H9 (cell line): ENCODE measurements around the gene POLR2A. TPM values are rescaled to one million over a fixed set of nuclear protein-coding genes. Genes with fewer than 3 reads are reported as not detected.
A peak's percentile ranks its signal among the peaks of the same experiment; 100 is the strongest.

ENCODE experiments used
- DNase-seq: peaks from one replicate; pipeline ENCODE4 v3.0.0-alpha.2; 2017
- H2AFZ ChIP-seq: one replicate; pipeline ENCODE4 v1.6.1; 2013; ENCODE audit warnings: mild to moderate bottlenecking, low read length, control low read depth, moderate library complexity
- H2AK5ac ChIP-seq: 2 replicates; pipeline ENCODE4 v1.6.1; 2013; ENCODE audit warnings: low read length, control low read depth, mixed read lengths; ENCODE audit not compliant: insufficient read length
- H2BK120ac ChIP-seq: one replicate; pipeline ENCODE4 v1.6.1; 2013; ENCODE audit warnings: low read depth, mild to moderate bottlenecking, low read length, control low read depth, inconsistent platforms; ENCODE audit not compliant: poor library complexity, severe bottlenecking
- H2BK12ac ChIP-seq: 2 replicates; pipeline ENCODE4 v1.6.1; 2013; ENCODE audit warnings: low read length, control low read depth, mixed read lengths, low read depth; ENCODE audit not compliant: insufficient read length
- H2BK15ac ChIP-seq: 2 replicates; pipeline ENCODE4 v1.6.1; 2013; ENCODE audit warnings: low read depth, low read length, control low read depth
- H2BK20ac ChIP-seq: one replicate; pipeline ENCODE4 v1.6.1; 2013; ENCODE audit warnings: low read depth, mild to moderate bottlenecking, low read length, control low read depth, inconsistent platforms; ENCODE audit not compliant: poor library complexity, severe bottlenecking
- H2BK5ac ChIP-seq: 2 replicates; pipeline ENCODE4 v1.6.1; 2013; ENCODE audit warnings: low read length, control low read depth, mixed read lengths; ENCODE audit not compliant: insufficient read length
- H3K14ac ChIP-seq: 2 replicates; pipeline ENCODE4 v1.6.1; 2013; ENCODE audit warnings: low read length, control low read depth; ENCODE audit not compliant: insufficient read depth
- H3K18ac ChIP-seq: 2 replicates; pipeline ENCODE4 v1.6.1; 2013; ENCODE audit warnings: low read depth, mild to moderate bottlenecking, mixed read lengths, low read length, control low read depth; ENCODE audit not compliant: insufficient read length
- H3K23ac ChIP-seq: 2 replicates; pipeline ENCODE4 v1.6.1; 2013; ENCODE audit warnings: low read length, control low read depth, mixed read lengths, low read depth; ENCODE audit not compliant: insufficient read length
- H3K23me2 ChIP-seq: 2 replicates; pipeline ENCODE4 v1.6.1; 2013; ENCODE audit warnings: low read depth, mild to moderate bottlenecking, mixed read lengths, low read length, control low read depth; ENCODE audit not compliant: insufficient read length, poor library complexity, severe bottlenecking
- H3K27ac ChIP-seq: 2 replicates; pipeline ENCODE4 v1.5.1; 2013; ENCODE audit warnings: low read length, control low read depth, mixed read lengths, low read depth; ENCODE audit not compliant: insufficient read length
- H3K27me3 ChIP-seq: 2 replicates; pipeline ENCODE4 v1.6.1; 2013; ENCODE audit warnings: low read length, control low read depth, inconsistent platforms; ENCODE audit not compliant: insufficient read depth
- H3K4ac ChIP-seq: 2 replicates; pipeline ENCODE4 v1.6.1; 2013; ENCODE audit warnings: low read depth, mild to moderate bottlenecking, control low read depth, inconsistent platforms, low read length, moderate library complexity
- H3K4me1 ChIP-seq: 2 replicates; pipeline ENCODE4 v1.6.1; 2013; ENCODE audit warnings: low read length, control low read depth, inconsistent platforms; ENCODE audit not compliant: insufficient read depth
- H3K4me2 ChIP-seq: 2 replicates; pipeline ENCODE4 v1.6.1; 2013; ENCODE audit warnings: low read length, control low read depth, mixed read lengths; ENCODE audit not compliant: insufficient read length, insufficient read depth
- H3K56ac ChIP-seq: 2 replicates; pipeline ENCODE4 v1.6.1; 2013; ENCODE audit warnings: low read depth, mild to moderate bottlenecking, mixed read lengths, low read length, control low read depth; ENCODE audit not compliant: insufficient read length
- H3K79me1 ChIP-seq: 2 replicates; pipeline ENCODE4 v1.6.1; 2013; ENCODE audit warnings: low read depth, mild to moderate bottlenecking, moderate library complexity, low read length, control low read depth, inconsistent platforms; ENCODE audit not compliant: insufficient read depth, poor library complexity, severe bottlenecking
- H3K79me2 ChIP-seq: 2 replicates; pipeline ENCODE4 v1.6.1; 2013; ENCODE audit warnings: low read length, control low read depth, inconsistent platforms; ENCODE audit not compliant: insufficient read depth
- H3K9ac ChIP-seq: 2 replicates; pipeline ENCODE4 v1.6.1; 2013; ENCODE audit warnings: low read length, control low read depth, mixed read lengths; ENCODE audit not compliant: insufficient read length; ENCODE audit errors: extremely low read depth
- H3K9me3 ChIP-seq: one replicate; pipeline ENCODE4 v1.6.1; 2013; ENCODE audit warnings: low read depth, low read length, inconsistent platforms; ENCODE audit not compliant: control insufficient read depth
- H3T11ph ChIP-seq: one replicate; pipeline ENCODE4 v1.6.1; 2013; ENCODE audit warnings: mild to moderate bottlenecking, low read length, control low read depth, inconsistent platforms
- H4K20me1 ChIP-seq: one replicate; pipeline ENCODE4 v1.6.1; 2013; ENCODE audit not compliant: control insufficient read depth, insufficient read length, insufficient read depth
- H4K5ac ChIP-seq: 2 replicates; pipeline ENCODE4 v1.6.1; 2013; ENCODE audit warnings: low read depth, mild to moderate bottlenecking, mixed read lengths, low read length, control low read depth; ENCODE audit not compliant: insufficient read length
- H4K8ac ChIP-seq: replicated peaks from 2 replicates; pipeline ENCODE4 v1.6.1; 2013; ENCODE audit warnings: low read length, control low read depth, mixed read lengths, low read depth; ENCODE audit not compliant: insufficient read length
- H4K91ac ChIP-seq: 2 replicates; pipeline ENCODE4 v1.6.1; 2013; ENCODE audit warnings: low read depth, mild to moderate bottlenecking, moderate library complexity, mixed read lengths, low read length, control low read depth; ENCODE audit not compliant: insufficient read length
- H3K27ac Mint-ChIP-seq, 3 experiments: 2 replicates in 2 of 3; 3 replicates in 1 of 3; pipeline ENCODE4 v1.8.0; 2020 to 2021; ENCODE audit warnings: mixed read lengths in 3 of 3, mild to moderate bottlenecking in 1 of 3, moderate library complexity in 1 of 3
- H3K27me3 Mint-ChIP-seq: 2 replicates; pipeline ENCODE4 v1.8.0; 2021; ENCODE audit warnings: low read depth, mild to moderate bottlenecking, moderate library complexity, mixed read lengths
- H3K36me3 Mint-ChIP-seq, 3 experiments: 2 replicates in 2 of 3; 3 replicates in 1 of 3; pipeline ENCODE4 v1.8.0; 2020 to 2021; ENCODE audit warnings: low read depth in 3 of 3, mixed read lengths in 3 of 3; ENCODE audit not compliant: insufficient read depth in 1 of 3
- H3K4me1 Mint-ChIP-seq, 2 experiments: 2 replicates each; pipeline ENCODE4 v1.8.0; 2020; ENCODE audit warnings: mixed read lengths in 2 of 2
- H3K4me3 Mint-ChIP-seq, 2 experiments: 2 replicates in 1 of 2; 3 replicates in 1 of 2; pipeline ENCODE4 v1.8.0; 2020 to 2021; ENCODE audit warnings: mild to moderate bottlenecking in 2 of 2, mixed read lengths in 2 of 2, moderate library complexity in 1 of 2
- H3K9me3 Mint-ChIP-seq, 2 experiments: 2 replicates in 1 of 2; 3 replicates in 1 of 2; pipeline ENCODE4 v1.8.0; 2020; ENCODE audit warnings: mild to moderate bottlenecking in 2 of 2, mixed read lengths in 2 of 2, moderate library complexity in 1 of 2
- CTCF ChIP-seq: fragments of 200-600 bp; sonication (generic); conservative IDR thresholded peaks from 3 replicates; pipeline ENCODE4 v1.8.0; 2021; ENCODE audit warnings: antibody characterized with exemption, mild to moderate bottlenecking
- WGBS: extraction: QIAGEN DNeasy Blood & Tissue Kit; methylation state at CpG from one replicate; pipeline ENCODE4 v1.1.7; 2013; ENCODE audit warnings: missing lambda C conversion rate, low lambda C conversion rate, mixed read lengths; ENCODE audit not compliant: insufficient read length; ENCODE audit errors: extremely low coverage; 5-methylcytosine and 5-hydroxymethylcytosine counted together
- total RNA-seq: library from RNA; stranded (reverse); gene quantifications from 2 replicates; pipeline ENCODE4 v1.2.1, GENCODE V29; 2021

POLR2A gene
- total RNA-seq, 1 experiment from 2014 or later, result 153 TPM

GRCh38 chr17:7438656-7439460 is 45.3 kb upstream of the POLR2A start:
- Histone ChIP-seq H3K4me1 (no peaks in the 10 kb centered on the region; the same call in 1 of the 2 replicates), H4K5ac (no peak overlapping the region), H4K91ac (no peak overlapping the region), H3K4ac (no peak overlapping the region), H3K27me3 (peaks cover 7% of the 10 kb centered on the region), H2AK5ac (no peak overlapping the region), H3K18ac (no peak overlapping the region), H2BK12ac (no peak overlapping the region), H2BK5ac (no peak overlapping the region), H3K27ac (no peak overlapping the region), H2BK15ac (no peak overlapping the region), H2BK20ac (no peak overlapping the region), H3K9ac (no peak overlapping the region), H2AFZ (no peak overlapping the region), H3K9me3 (no peaks in the 10 kb centered on the region), H3K23ac (no peak overlapping the region), H3K79me1 (no peaks in the 10 kb centered on the region), H3T11ph (no peak overlapping the region), H3K14ac (no peak overlapping the region), H3K79me2 (no peaks in the 10 kb centered on the region), H4K20me1 (no peaks in the 10 kb centered on the region), H4K8ac (no peak overlapping the region), H3K23me2 (peaks cover 33% of the 10 kb centered on the region), H3K4me2 (peak overlapping the region; percentile 60), H3K56ac (no peak overlapping the region), H2BK120ac (no peak overlapping the region)
- WGBS, result no CpG with 5 or more reads among the region's 11 CpGs
- Mint-ChIP-seq H3K36me3 (peaks cover 0 to 13% (median 2%) of the 10 kb centered on the region in 3 experiments; a peak in 3 of 7 replicates), H3K4me1 (peaks cover 32 to 37% of the 10 kb centered on the region in 2 experiments), H3K9me3 (no peaks in the 10 kb centered on the region), H3K4me3 (peak overlapping the region; percentile 91 to 93), H3K27me3 (peaks cover 30% of the 10 kb centered on the region), H3K27ac (peak overlapping the region in 2 of 3 experiments; percentile 32 to 94; a peak in 1 of 7 replicates)
- TF ChIP-seq CTCF, result no peak
- no peak for DNase-seq
